ENCODE measurements around the gene RAPGEF1.
"Not testable (repeated sequence)": the region's sequence is repeated elsewhere in the genome, so short reads cannot be mapped to it uniquely, and the experiment has no call there.

RAPGEF1 gene

DNA sequence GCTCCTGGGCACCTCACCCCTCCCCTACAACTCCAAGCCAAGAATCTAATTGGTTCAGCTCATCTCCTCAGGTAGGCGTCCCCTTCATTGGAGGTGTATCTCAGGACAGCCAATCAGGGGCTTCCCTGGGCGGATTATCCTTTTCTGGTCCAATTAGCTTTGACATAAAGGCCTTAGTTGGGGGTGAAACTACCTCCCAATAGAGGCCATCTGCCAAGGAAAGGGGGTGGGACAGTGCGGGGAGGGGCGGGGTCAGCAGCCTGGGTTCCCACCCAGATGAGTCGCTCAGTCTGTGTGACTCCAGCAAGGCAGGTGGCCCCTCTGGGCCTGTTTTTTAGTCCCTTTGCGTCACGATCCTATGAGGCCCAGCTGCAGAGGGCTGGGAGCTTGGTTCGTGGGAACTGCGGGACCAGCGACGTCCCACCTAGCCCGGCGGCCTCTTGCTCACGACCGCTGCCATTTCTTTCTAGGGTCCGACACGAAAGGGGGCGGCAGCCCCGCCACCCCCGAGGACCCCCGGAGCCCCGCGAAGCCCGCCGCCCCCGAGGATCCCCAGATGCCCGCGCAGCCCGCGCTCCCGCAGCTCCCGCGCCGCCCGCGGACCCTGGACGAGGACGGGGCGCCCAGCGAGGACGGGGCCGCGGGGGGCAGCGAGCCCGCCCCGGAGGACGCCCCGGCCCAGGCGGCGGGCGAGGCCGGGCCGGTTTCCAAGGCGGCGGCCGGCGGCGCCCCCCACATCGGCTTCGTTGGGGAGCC, 185.6 kb downstream of the RAPGEF1 start:
- DNase-seq, result no peak

DNA sequence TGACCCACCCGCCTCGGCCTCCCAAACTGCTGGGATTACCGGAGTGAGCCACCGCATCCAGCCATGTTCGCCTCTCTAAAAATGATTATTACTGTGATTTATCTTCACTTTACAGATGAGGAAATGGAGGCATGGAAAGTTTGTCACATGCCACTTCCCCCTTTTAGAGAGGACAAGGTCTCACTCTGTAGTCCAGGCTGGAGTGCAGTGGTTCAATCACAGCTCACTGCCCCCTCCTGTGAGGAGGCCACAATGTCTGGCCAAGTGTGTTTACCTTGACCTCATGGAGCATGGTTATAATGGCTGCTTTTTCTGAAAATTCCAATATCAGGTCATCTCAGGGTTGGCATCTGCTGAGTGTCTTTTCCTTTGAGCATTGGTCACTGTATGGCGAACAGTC, 187.8 kb downstream of the RAPGEF1 start:
- DNase-seq, result no peak

DNA sequence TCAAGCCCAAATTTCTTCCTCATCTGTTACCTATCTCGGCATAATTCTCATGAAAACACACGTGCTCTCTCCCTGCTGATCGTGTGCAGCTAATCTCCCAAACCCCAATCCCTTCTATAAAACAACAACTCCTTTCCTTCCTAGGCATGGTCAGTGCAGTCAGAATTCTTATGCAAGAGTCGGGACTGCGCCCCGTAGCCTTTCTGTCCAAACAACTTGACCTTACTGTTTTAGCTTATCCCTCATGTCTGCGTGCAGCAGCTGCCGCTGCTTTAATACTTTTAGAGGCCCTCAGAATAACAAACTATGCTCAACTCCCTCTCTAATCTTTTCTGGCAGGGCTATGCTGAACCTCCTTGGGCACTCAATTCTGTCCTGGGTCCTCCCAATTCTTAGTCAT, 189.4 kb downstream of the RAPGEF1 start:
- not testable (repeated sequence) for DNase-seq

DNA sequence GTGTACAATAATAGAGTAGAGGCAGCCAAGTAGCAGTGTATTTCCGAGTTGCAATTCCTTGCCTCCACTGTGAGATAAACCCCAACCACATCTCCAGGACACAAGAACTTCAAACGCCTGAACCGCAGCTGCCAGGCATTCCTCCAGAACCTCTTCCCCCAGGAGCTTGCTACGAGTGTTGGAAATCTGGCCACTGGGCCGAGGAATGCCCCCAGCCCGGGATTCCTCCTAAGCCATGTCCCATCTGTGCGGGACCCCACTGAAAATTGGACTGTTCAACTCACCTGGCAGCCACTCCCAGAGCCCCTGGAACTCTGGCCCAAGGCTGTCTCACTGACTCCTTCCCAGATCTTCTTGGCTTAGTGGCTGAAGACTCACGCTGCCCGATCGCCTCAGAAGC, 190.7 kb downstream of the RAPGEF1 start:
- DNase-seq, result not testable (repeated sequence)

DNA sequence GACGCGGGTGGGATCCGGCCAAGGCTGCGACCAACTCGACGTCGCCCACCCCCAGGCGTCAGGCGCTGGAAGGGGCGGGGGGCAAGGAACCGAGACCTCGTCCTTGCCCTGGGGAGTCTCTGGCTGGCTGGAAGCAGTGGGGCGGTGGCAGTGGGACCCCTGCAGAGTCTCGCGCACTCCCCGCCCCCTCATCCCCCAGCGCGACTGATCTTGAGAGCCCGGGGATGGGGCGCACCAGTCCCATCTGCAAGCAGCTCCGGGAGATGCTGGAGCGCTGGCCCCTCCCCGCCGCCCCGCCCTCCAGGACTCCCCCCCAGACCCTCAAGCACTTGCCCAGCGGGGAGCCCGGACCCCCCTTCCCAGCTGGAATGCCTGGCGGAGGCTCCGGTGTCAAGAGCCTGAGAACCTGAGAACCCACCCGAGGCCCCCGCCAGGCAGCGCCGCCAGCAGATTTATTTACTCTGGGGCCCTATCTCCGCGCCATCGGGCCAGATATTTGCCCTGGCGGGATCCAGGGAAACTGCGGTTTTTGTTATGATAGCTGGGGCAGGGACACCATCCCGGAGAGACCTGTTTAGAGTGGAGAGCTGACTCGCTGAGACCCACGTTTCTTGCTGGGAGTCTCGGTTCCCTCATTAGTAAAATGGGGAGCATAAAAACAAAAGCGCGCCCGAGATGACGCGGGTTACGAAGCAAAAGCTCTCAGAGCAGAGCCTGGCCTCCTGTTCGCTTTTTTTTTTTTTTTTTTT, 193.4 kb downstream of the RAPGEF1 start:
- DNase-seq, result no peak

DNA sequence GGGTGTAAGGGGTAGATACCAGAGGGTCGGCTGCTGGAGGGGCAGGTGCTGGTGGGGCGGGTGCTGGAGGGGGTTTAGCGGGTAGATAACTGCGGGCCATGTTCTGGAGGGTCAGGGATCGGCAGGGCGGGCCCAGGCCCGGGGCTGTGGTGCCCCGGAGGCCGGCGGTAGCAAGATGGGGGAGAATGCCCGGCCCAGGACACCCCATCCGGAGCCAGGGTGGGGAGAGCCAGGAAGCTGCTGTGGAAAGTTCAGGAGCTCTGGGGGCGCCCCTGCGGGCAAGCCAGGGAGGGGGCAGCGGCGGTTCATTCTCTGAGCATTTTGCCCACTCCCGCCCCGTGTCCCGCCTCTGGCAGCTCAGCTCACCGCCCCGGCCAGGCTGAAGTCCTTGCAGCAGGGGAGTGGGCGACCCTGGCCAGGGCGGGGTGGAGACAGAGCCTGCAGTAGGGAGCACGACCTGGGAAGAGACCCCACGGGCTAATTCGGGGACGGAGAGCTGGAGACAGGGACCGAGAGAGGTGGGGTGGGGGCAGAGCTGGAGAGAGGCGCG, 194.0 kb downstream of the RAPGEF1 start:
- no peak for DNase-seq

DNA sequence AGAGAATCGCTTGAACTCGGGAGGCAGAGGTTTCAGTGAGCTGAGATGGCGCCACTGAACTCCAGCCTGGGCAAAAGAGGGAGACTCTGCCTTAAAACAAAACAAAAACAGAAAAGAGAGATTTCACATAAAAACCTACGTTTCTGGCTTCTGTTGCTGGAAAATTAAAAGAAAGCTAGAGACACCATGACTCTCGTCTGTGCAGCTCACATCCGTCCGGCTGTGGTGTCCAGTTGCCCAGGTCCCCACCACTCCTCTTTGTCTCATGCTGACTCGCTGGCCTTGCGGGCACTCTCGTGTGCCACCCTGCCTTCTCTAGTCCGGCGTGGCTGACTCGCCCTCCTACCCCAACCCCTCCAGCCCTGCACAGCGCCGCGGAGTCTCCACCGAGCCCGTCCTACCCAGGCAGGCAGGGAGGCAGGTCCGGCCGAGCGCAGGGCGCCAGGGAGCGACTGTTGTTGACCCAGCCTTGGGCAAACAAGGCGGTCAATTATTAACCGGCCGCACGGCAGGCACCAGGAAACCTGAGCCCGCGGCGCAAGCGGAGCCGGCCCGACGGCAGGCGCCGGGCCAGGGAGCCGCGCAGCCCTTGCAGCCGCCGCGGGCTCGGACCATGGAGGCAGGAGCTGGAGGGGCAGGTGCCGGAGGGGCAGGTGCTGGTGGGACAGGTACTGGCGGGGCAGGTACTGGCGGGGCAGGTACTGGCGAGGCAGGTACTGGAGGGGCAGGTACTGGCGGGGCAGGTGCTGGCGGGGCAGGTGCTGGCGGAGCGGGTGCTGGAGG, 194.7 kb downstream of the RAPGEF1 start, which contains the start of gene PRRT1B:
PRRT1B (plus strand) TSS at position 521 of the 783 bp plus-strand sequence; CDS start at position 614, 93 bp downstream.
- no peak for DNase-seq

DNA sequence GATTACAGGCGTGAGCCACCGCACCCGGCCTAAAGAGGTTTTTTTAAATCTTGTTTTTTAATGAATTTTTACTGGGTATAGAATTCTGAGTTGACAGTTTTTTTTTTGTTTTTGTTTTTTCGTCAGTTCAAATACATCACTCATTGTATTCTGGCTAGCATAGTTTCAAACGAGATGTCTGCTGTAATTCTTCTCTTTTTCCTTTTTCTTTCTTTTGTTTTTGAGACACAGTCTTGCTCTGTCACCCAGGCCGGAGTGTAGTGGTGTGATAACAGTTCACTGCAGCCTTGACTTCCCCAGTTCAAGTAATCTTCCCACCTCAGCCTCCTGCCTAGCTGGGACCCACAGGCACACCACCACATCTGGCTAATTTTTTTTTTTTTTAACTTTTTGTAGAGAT, 196.7 kb downstream of the RAPGEF1 start:
- DNase-seq, result no peak

DNA sequence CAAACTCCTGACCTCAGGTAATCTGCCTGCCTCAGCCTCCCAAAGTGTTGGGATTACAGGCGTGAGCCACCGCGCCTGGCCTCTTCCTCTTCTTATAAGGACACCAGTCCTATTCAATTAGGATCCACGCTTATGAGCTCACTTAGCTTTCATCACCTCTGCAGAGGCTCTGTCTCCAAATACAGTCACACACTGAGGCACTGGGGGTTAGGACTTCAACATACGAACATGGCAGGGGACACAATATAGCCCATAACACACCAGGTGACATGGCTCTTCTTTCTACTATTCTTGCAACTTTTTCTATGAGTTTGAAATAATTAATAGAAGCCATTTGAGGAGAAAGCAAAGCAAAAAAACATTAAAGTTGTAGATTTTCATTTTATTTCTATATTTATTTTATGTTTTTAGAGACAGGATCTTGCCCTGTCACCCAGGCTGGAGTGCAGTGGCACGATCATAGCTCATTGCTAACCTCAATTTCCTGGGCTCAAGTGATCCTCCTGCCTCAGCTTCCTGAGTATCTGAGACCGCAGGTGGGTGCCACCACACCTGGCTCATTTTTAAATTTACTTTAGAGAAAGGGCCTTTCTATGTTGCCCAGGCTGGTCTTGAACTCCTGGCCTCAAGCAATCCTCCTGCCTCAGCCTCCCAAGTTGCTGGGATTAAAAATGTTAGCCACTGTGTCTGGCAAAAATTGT, 200.5 kb downstream of the RAPGEF1 start:
- no peak for DNase-seq

DNA sequence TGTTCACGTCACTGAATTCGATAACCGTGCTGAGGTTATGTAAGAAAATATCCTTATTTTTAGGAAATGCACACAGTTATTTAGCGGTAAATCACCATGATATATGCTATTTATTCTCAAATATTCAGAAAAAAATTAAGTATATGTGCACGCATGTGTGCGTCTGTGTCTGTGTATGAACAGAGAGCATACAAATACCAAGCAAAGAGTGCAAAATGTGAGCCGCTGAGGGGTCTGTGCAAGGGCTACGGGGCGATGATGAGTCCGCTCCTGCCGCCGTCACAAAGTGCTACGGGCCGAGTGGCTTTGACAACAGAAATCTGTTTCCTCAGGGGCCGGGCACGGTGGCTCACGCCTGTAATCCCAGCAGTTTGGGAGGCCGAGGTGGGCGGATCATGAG, 201.9 kb downstream of the RAPGEF1 start:
- no peak for DNase-seq

DNA sequence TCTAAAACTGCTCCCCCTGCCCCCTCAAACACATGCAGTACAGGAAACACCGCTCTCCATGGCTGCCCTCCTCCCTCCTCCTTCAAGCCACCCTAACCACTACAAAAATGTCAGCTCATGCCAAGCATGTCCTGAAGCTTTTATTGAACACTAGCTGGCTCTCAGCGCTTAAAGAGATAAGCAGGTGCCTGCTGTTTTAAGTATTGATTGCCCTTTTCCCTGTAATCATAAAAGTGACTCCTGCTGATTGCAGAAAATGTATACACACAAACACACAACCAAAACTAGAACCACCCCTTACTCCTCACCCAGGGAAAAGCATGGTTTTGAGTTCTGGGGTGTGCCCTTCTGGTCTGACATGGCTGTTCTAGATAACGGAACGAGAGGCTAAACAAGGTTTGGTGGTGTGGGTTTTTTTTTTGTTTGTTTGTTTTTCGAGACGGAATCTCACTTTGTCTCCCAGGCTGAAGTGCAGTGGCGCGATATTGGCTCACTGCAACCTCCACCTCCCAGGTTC, 205.1 kb downstream of the RAPGEF1 start:
- no peak for DNase-seq

DNA sequence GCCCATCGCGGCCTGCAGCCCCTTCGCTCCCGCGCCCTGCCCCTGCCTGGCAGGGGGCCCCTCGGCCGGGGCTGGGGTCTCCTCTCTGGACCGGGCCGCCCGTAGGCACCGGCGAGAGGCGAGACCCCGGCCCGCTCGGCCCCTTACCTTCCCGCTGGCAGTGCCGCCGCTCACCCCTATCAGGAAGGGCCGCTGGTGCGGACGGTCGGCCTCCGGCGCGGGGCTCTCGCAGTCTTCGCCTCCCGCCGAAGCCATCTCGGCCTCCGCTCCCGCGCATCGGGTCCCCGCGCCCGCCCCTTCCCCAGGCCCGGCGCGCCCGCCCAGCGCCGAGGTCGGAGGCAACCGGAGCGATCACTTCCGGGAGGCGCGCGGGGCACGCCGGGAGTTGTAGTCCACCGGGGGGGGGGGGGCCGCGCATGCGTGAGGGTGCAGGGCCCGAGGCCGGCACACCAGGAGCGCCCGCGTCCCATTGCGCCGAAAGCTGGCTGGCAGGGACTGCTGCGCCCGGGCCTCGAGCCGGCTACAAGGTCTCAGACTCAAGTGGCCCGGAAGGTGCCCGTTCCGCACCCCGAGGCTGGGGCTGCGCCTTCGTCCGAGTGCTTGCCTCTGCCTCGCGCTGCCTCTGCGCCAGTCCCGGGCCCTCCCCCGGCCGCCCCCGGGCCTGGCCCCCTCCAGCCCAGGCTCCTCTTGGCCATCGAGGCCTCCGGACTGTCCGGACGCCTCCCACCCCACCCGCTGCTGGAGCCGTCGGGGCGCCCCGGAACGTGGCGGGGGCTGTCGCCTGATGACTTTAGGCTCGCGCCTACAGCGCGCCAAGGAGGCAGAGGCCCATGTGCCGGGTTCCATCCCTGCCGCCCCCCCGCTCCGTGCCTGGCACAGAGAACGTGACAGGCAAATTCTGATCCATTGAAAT, 208.7 kb downstream of the RAPGEF1 start, which contains the start of gene UCK1:
UCK1 (minus strand) TSS at position 344 of the 913 bp plus-strand sequence; CDS start at position 255, 89 bp downstream.
- peak; percentile 89 for DNase-seq

DNA sequence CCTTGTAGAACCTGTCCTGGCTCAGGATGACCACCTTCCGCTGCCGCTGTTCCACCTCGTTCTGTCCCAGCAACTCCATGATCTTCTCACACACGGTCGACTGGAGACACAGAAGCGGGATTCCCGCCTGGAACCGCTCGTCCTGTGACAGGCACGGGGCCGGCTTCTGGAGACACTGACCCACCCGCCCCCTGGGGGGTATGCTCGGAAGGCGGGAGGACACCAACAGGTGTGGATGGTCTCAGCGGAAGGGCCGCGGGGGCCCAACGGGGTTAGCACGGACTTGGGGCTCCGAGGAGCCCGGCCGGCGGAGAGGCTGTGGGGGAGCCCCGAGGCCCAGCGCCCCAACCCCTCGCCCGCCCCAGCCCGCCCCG, 209.3 kb downstream of the RAPGEF1 start:
- no peak for DNase-seq

DNA sequence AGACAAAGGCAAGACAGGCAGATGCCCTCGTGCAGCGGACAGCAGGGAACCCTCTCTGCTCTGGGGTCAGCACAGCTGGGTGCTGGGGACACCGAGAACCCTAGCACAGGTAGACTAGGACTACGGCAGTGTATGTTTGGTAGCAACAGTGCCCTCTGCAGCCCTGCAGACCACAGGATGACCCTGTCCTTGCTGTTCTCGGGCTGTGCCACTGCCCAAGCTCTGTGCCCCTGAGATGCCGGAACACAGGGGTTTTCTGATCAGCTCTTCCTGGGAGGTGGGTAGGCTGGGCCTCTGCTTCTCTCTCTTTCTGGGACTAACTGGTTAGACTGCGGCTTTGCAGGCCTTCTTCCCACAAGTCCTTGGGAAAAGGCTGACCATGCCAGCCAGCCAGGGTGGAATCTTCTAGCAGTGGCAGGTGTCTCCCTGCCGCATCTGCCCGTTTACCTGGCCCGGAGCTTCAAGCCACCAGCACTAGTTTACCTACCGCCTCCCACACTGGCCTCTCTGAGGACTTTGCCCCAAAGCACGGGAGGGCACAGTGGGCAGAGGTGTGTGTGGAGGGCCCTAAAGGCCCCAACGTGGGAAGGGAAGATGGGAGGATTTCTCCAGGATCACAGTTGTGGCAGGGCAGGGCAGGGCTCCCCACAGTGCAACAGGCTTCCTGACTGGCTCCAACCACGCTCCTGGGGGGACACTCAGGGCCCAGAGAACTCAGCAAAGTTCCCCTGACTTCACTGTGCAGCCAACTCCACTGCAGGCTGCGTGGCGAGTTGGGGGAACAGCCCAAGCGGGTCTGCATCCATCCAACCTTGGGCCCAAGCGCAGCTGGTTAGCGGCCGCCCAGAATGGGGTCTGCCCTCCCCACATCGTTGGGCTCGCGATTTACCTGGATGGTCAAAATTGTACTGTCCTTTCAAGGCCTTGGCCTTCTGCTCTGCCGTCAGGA, 210.0 kb downstream of the RAPGEF1 start:
- no peak for DNase-seq

DNA sequence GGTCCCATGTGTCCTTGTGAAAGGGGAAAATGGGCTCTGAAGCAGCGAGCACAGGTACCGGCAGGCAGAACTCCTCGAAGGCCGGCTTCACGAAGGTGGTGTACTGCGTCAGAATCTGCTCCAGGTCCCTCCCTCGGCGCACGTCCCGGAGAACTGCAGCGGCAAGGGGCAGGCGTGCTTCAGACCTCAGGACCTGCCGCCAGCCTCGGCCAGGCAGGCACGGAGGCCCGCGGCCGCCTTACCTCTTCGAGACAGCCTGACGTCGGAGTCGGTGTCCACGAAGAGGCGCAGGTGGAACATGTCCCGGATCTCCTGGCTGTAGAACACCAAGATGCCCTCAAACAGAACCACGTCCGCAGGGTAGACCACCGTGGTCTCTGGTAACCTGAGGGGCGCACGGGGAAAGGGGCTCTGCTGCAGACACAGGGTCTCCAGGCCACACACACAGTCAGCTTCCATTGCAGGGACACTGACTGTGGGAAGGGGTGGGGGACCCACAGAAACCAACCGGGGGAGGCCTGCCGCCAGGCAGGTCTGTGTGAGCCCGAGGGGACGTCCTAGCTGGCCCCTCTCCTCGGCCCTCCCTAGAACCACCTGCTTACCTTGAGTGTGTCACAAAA, 210.9 kb downstream of the RAPGEF1 start:
- no peak for DNase-seq

DNA sequence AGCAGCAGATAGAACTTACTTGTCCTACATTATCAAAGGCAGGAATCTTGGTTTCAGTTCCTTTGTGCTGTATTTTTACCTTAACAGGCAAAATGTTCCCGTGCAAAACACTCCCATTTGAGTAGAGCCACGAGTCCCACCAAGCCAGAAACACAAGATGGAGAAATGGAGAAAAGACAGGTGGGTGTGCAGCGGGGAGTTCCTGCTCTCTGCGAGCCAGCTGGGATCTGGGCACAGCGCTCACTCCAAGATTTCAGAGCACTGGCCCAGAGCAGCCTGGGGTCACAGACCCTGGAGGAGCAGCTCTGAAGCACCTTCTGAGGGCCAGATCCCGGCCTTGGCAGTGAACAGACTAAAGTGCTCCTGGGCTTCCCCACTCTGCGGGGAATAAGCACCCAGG, 211.7 kb downstream of the RAPGEF1 start:
- no peak for DNase-seq

All from midbrain (tissue), 1 donor.